ENCODE measurements around the gene ATP1B4. TPM values are rescaled to one million over a fixed set of nuclear protein-coding genes. Genes with fewer than 3 reads are reported as not detected.

ATP1B4 gene
- total and polyA plus RNA-seq, 10 of the 15 experiments (the other 5 are each of a cell fraction or from before 2014, with no cell fraction given): not detected

DNA sequence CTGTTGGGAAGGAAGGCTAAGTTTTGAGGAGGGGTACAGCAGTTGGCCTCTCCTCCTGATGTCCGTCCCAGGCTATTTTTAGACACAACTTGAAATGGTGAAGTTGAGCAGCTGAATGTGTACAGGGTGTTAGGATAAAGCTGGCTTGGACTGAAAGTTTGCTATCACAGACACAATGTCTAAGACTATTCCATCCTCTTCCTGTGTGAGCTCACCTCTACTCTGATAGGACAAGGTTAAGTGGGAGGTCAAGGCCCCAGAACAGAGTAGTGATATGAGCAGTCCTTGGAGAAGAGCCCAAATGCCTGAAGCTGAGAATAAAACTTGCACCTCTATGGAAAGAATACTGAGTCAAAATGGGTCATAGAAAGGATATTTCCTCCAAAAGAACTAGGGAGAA, 4.1 kb downstream of the ATP1B4 start:
- H3K79me2 ChIP-seq (ENCODE audit: control insufficient read depth, insufficient read depth, low read length): no peaks in the 10 kb centered on the region
- ATAC-seq (no peak), DNase-seq (ENCODE audit: low read depth, low spot score) (no peak), FAIRE-seq (no peak)
- H3K4me1 ChIP-seq (ENCODE audit: control insufficient read depth, insufficient read depth, low read length): no peaks in the 10 kb centered on the region
- H3K4me2 ChIP-seq (ENCODE audit: control insufficient read depth, insufficient read depth): no peak overlapping the region
- BruUV-seq (replicated peaks): no TSS peak
- H2AFZ ChIP-seq (ENCODE audit: control insufficient read depth, low read depth, low read length): no peak overlapping the region
- no peaks in the 10 kb centered on the region for H3K36me3 ChIP-seq (ENCODE audit: control insufficient read depth in 2 of 2, insufficient read depth in 2 of 2, low read length in 1 of 2)
- H3K27me3 ChIP-seq (replicated peaks in 1 of 2; ENCODE audit: control insufficient read depth in 2 of 2, insufficient read depth in 2 of 2, low read length in 1 of 2): no peaks in the 10 kb centered on the region
- no peak for TF ChIP-seq CBX3 (IDR thresholded peaks at IDR 0.05; ENCODE audit: borderline replicate concordance, low read depth)
- TF ChIP-seq ZNF24 (IDR thresholded peaks at IDR 0.05): no peak
- no peak for TF ChIP-seq CBFB (IDR thresholded peaks at IDR 0.05; ENCODE audit: low read depth)
- no peak for TF ChIP-seq ZNF274 (IDR thresholded peaks at IDR 0.05; ENCODE audit: insufficient read depth, insufficient read length)
- no peak for TF ChIP-seq MYB (IDR thresholded peaks at IDR 0.05; ENCODE audit: borderline replicate concordance, low read depth, low read length)
- no peak for TF ChIP-seq CREM (IDR thresholded peaks at IDR 0.05; ENCODE audit: low read depth)
- no peak for TF ChIP-seq IKZF2 (IDR thresholded peaks at IDR 0.05)
- no peak for TF ChIP-seq TBL1XR1 (IDR thresholded peaks at IDR 0.05; ENCODE audit: low read depth, low read length)
- TF ChIP-seq, protein P1, sequence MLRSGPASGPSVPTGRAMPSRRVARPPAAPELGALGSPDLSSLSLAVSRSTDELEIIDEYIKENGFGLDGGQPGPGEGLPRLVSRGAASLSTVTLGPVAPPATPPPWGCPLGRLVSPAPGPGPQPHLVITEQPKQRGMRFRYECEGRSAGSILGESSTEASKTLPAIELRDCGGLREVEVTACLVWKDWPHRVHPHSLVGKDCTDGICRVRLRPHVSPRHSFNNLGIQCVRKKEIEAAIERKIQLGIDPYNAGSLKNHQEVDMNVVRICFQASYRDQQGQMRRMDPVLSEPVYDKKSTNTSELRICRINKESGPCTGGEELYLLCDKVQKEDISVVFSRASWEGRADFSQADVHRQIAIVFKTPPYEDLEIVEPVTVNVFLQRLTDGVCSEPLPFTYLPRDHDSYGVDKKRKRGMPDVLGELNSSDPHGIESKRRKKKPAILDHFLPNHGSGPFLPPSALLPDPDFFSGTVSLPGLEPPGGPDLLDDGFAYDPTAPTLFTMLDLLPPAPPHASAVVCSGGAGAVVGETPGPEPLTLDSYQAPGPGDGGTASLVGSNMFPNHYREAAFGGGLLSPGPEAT (IDR thresholded peaks at IDR 0.05; ENCODE audit: low read depth): no peak
- H3K9ac ChIP-seq (ENCODE audit: control insufficient read depth, insufficient read depth, low read length): no peak overlapping the region
- in situ Hi-C loops (cut with MboI): loop anchor here (5.0 kb wide), 1 partner anchor 106 kb away; no protein-coding TSS in a partner anchor
- ChIA-PET POLR2A (no interaction called here), SMC1A (ENCODE audit: uncharacterized antibody, unreplicated experiment) (interaction anchor here (1.9 to 2.0 kb wide), 2 partner anchors 11 to 47 kb away, joined by 4 to 5 read pairs; no protein-coding TSS in a partner anchor), CTCF (interaction anchor here (1.2 to 2.9 kb wide), 6 partner anchors 47 to 110 kb away, joined by 4 to 13 read pairs (median 6); no protein-coding TSS in a partner anchor), RAD21 (ENCODE audit: unreplicated experiment) (no interaction called here)
- no peak overlapping the region for H3K4me3 ChIP-seq
- no peak overlapping the region for H3K27ac ChIP-seq (ENCODE audit: control insufficient read depth, insufficient read depth)
- no peaks in the 10 kb centered on the region for H4K20me1 ChIP-seq (ENCODE audit: control insufficient read depth, insufficient read depth)
- no peaks in the 10 kb centered on the region for H3K9me3 ChIP-seq (replicated peaks; ENCODE audit: control insufficient read depth, insufficient read depth, low read length)
- intact Hi-C loops (cut with micrococcal nuclease; ENCODE audit: unreplicated experiment): loop anchor here (5.0 kb wide), 2 partner anchors 86 to 111 kb away; no protein-coding TSS in a partner anchor
- 43% methylated on average over 1 of the region's 1 CpG for WGBS (ENCODE audit: insufficient coverage, insufficient replicate concordance, low lambda C conversion rate, missing lambda C conversion rate)
